A673 (cell line): ENCODE results near the gene RBFOX2. TPM values are rescaled to one million over a fixed set of nuclear protein-coding genes. Genes with fewer than 3 reads are reported as not detected.

Experiments used
- BruUV-seq: library from RNA; stranded (reverse); fragments of 400-500 nt; replicated peaks from 2 replicates; lab custom pipeline; 2021; lab: Mats Ljungman, UMichigan
- CTCF ChIA-PET: fragments of 300-600 bp; sonication (Branson Sonifier 250); formaldehyde crosslinking; loops from one replicate; lab custom pipeline; 2022; ENCODE audit warnings: antibody characterized with exemption; lab: Charles Lee
- POLR2A ChIA-PET: fragments of 300-600 bp; sonication (Branson Sonifier 250); formaldehyde crosslinking; loops from one replicate; lab custom pipeline; 2022; ENCODE audit warnings: antibody characterized with exemption; ENCODE audit not compliant: low non-redundant PET; lab: Charles Lee
- DNase-seq: peaks from one replicate; pipeline ENCODE4 v3.0.0-alpha.2; 2015; ENCODE audit warnings: low spot score
- H3K27ac ChIP-seq: fragments of 200-600 bp; sonication (generic); 2 replicates; pipeline ENCODE4 v1.5.1; 2016; ENCODE audit warnings: mixed run types, low read depth, mild to moderate bottlenecking, mixed read lengths, antibody characterized with exemption, low read length; ENCODE audit not compliant: poor library complexity, severe bottlenecking
- H3K27me3 ChIP-seq: fragments of 200-600 bp; sonication (generic); replicated peaks from 2 replicates; pipeline ENCODE4 v1.6.1; 2017; ENCODE audit warnings: mixed run types, low read depth, mild to moderate bottlenecking, mixed read lengths, antibody characterized with exemption, low read length; ENCODE audit not compliant: insufficient read depth, poor library complexity
- H3K36me3 ChIP-seq: fragments of 200-600 bp; sonication (generic); 2 replicates; pipeline ENCODE4 v1.6.1; 2016; ENCODE audit warnings: mixed run types, mild to moderate bottlenecking, mixed read lengths, antibody characterized with exemption, low read length; ENCODE audit not compliant: insufficient read depth, poor library complexity, severe bottlenecking
- H3K4me1 ChIP-seq: fragments of 200-600 bp; sonication (generic); 2 replicates; pipeline ENCODE4 v1.6.1; 2017; ENCODE audit warnings: mixed run types, mild to moderate bottlenecking, mixed read lengths, antibody characterized with exemption, low read length; ENCODE audit not compliant: insufficient read depth, poor library complexity, severe bottlenecking
- H3K4me3 ChIP-seq: fragments of 200-600 bp; sonication (generic); 2 replicates; pipeline ENCODE4 v1.5.1; 2016; ENCODE audit warnings: low read depth, mixed run types, mild to moderate bottlenecking, mixed read lengths, low read length; ENCODE audit not compliant: poor library complexity, severe bottlenecking
- H3K9me3 ChIP-seq: fragments of 200-600 bp; sonication (generic); 2 replicates; pipeline ENCODE4 v1.6.1; 2016; ENCODE audit warnings: mixed run types, low read depth, mild to moderate bottlenecking, mixed read lengths, antibody characterized with exemption, low read length; ENCODE audit not compliant: poor library complexity, severe bottlenecking
- EZH2 ChIP-seq: fragments of 200-600 bp; sonication (generic); IDR thresholded peaks from 2 replicates; pipeline ENCODE4 v1.6.1; 2017; ENCODE audit warnings: borderline replicate concordance, low read depth, mild to moderate bottlenecking, mixed read lengths, antibody characterized with exemption, low read length; ENCODE audit not compliant: poor library complexity, severe bottlenecking
- intact Hi-C: fragments of 100-400 bp; cut with micrococcal nuclease; formaldehyde crosslinking; loops from one replicate; pipeline ENCODE4 v1.10.0; 2022; ENCODE audit not compliant: unreplicated experiment
- total RNA-seq: library from RNA; stranded (reverse); gene quantifications from 2 replicates; pipeline ENCODE4 v1.2.3, GENCODE V29; 2021
- TF ChIP-seq, protein P1 (sequence below): fragments of 300-800, 200-600 bp; sonication (generic); conservative IDR thresholded peaks from 2 replicates; pipeline ENCODE4 v1.5.1; 2017; ENCODE audit warnings: low read depth, mild to moderate bottlenecking, antibody characterized with exemption, low read length, moderate library complexity, mixed read lengths

RBFOX2 gene
- total RNA-seq, 1 experiment from 2014 or later, result 142 TPM

DNA sequence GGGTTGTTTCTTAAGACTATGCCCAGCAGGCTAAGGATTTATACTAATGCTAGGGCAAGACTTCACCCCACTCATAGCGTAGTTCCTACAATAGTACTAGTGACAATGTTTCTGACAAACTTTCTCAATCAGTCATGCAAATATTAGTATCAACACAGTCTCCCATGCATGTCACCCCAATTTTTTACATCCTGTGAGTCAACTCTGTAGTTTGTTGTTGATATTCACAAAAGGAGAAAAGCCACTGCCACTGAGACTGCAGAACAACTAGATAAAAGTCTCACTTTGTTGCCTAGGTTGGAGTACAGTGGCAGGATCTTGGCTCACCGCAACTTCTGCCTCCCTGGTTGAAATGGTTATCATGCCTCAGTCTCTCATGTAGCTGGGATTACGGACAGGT is 155.2 kb downstream of the RBFOX2 start:
- intact Hi-C loops, result no loop called here
- Histone ChIP-seq H3K4me3 (no peak overlapping the region), H3K36me3 (no peaks in the 10 kb centered on the region), H3K27ac (no peak overlapping the region), H3K27me3 (no peaks in the 10 kb centered on the region), H3K4me1 (peaks cover 12% of the 10 kb centered on the region), H3K9me3 (peaks cover 11% of the 10 kb centered on the region)
- BruUV-seq, result no TSS peak
- no peak for DNase-seq
- POLR2A ChIA-PET, result no interaction called here
- CTCF ChIA-PET, result no interaction called here
- TF ChIP-seq, protein P1, sequence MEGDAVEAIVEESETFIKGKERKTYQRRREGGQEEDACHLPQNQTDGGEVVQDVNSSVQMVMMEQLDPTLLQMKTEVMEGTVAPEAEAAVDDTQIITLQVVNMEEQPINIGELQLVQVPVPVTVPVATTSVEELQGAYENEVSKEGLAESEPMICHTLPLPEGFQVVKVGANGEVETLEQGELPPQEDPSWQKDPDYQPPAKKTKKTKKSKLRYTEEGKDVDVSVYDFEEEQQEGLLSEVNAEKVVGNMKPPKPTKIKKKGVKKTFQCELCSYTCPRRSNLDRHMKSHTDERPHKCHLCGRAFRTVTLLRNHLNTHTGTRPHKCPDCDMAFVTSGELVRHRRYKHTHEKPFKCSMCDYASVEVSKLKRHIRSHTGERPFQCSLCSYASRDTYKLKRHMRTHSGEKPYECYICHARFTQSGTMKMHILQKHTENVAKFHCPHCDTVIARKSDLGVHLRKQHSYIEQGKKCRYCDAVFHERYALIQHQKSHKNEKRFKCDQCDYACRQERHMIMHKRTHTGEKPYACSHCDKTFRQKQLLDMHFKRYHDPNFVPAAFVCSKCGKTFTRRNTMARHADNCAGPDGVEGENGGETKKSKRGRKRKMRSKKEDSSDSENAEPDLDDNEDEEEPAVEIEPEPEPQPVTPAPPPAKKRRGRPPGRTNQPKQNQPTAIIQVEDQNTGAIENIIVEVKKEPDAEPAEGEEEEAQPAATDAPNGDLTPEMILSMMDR, result no peak
- no peak for TF ChIP-seq EZH2

DNA sequence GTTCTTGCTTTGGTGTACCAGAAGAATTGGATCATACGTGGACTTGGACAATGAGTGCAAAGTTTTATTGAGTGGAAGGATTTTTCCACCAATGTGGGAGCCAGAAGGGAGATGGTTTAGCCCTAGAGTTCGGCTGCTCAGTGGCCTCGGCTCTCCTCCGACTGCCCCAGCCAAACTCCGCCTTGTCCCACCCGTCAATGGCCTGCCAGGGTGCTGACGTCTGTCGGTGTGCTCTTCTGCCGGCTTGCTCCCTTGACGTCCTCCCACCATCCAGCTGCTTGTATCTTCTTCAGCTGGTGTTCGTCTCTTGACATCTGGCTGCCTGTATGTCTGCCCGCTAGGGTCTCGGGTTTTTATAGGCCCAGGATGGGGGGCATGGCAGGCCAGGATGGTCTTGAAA is 156.2 kb downstream of the RBFOX2 start:
- Histone ChIP-seq H3K36me3 (no peaks in the 10 kb centered on the region), H3K27me3 (no peaks in the 10 kb centered on the region), H3K27ac (no peak overlapping the region), H3K4me1 (peaks cover 12% of the 10 kb centered on the region), H3K4me3 (no peak overlapping the region), H3K9me3 (peaks cover 11% of the 10 kb centered on the region)
- no peak for TF ChIP-seq EZH2
- TF ChIP-seq, protein P1, result no peak
- intact Hi-C loops, result no loop called here
- DNase-seq, result no peak
- ChIA-PET CTCF (no interaction called here), POLR2A (no interaction called here)
- BruUV-seq, result no TSS peak

DNA sequence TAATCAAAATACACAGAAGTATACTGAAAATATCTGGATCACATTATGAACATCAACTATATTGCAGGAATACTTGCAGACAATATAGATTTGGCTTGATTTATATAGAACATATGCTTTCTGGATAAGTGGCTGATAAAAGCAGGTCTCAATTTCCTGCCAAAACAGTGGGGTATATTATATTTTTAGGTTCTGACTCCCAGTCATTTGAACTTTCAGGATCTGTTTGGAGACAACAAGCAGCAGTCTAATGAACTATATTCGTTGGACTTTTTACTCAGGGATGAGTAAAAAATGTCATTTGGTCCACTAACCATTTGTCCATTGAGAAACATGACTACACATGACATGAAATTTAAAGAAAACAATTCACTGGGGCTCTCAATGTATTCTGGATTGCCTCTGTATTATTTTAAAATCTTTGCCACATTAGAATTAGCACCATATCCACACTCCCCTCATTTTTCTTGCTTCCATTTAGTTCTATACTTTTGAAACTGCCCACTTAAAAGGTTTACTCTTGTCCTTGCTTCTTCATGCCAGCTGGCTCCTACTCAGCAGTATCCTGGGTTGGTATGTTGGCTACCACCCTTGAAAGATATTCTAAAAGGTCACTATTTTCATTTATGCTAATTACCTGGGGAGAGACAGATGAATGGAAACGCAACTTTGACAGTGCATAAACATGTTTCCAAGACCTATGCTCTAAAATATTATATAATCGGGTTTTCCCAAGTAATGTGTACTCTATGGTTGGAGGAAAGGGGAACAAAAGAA is 157.9 kb downstream of the RBFOX2 start:
- Histone ChIP-seq H3K4me3 (no peak overlapping the region), H3K36me3 (no peaks in the 10 kb centered on the region), H3K4me1 (peaks cover 25% of the 10 kb centered on the region), H3K27me3 (no peaks in the 10 kb centered on the region), H3K9me3 (peaks cover 11% of the 10 kb centered on the region), H3K27ac (no peak overlapping the region)
- CTCF ChIA-PET, result no interaction called here
- no TSS peak for BruUV-seq
- intact Hi-C loops, result no loop called here
- TF ChIP-seq, protein P1, result no peak
- TF ChIP-seq EZH2, result no peak
- no peak for DNase-seq
- POLR2A ChIA-PET, result no interaction called here
